K562 (cell line): ENCODE data around the gene IDNK. TPM values are rescaled to one million over a fixed set of nuclear protein-coding genes. Genes with fewer than 3 reads are reported as not detected.

Source experiments
- ELF1 ChIP-seq: fragments of 200-800 bp; sonication (Bioruptor generic); IDR thresholded peaks from 2 replicates; pipeline ENCODE4 v1.6.1; 2016; ENCODE audit warnings: missing genetic modification characterization, missing compliant biosample characterization
- ETV5 ChIP-seq: sonication (generic); formaldehyde crosslinking; IDR thresholded peaks from 2 replicates; pipeline ENCODE4 v1.4.0; 2020; ENCODE audit warnings: low read depth, mild to moderate bottlenecking, missing genetic modification reagents
- KDM5B ChIP-seq: fragments of 200-600 bp; sonication (generic); IDR thresholded peaks from 2 replicates; pipeline ENCODE4 v1.6.1; 2012; ENCODE audit warnings: low read depth, mild to moderate bottlenecking, moderate library complexity, low read length, control low read depth, inconsistent platforms; ENCODE audit not compliant: insufficient replicate concordance
- KLF6 ChIP-seq: fragments of 250-450 bp; sonication (Bioruptor Pico); IDR thresholded peaks from 2 replicates; pipeline ENCODE4 v1.4.0; 2020; ENCODE audit warnings: mild to moderate bottlenecking, moderate library complexity, borderline replicate concordance
- LEF1 ChIP-seq: fragments of 450-650 bp; IDR thresholded peaks from 2 replicates; pipeline ENCODE4 v1.6.1; 2016; ENCODE audit warnings: mild to moderate bottlenecking
- MAFK ChIP-seq: IDR thresholded peaks from 2 replicates; pipeline ENCODE4 v1.6.1; 2011; ENCODE audit warnings: low read length, improper control_type of control experiment
- PHF8 ChIP-seq: fragments of 200-600 bp; sonication (generic); IDR thresholded peaks from 2 replicates; pipeline ENCODE4 v1.6.1; 2012; ENCODE audit warnings: mixed run types, mild to moderate bottlenecking, inconsistent platforms, low read length, moderate library complexity, borderline replicate concordance
- POLR2B ChIP-seq: fragments of 450-650 bp; IDR thresholded peaks from 2 replicates; pipeline ENCODE4 v1.6.1; 2018; ENCODE audit warnings: low read depth; ENCODE audit not compliant: partially characterized antibody
- POLR3A ChIP-seq: IDR thresholded peaks from 2 replicates; pipeline ENCODE4 v1.6.1; 2011; ENCODE audit warnings: borderline replicate concordance, mild to moderate bottlenecking, moderate library complexity; ENCODE audit not compliant: insufficient read length, insufficient read depth; ENCODE audit errors: extremely low read depth
- PTBP1 ChIP-seq: fragments of 200-400 bp; formaldehyde crosslinking; IDR thresholded peaks from 2 replicates; pipeline ENCODE4 v1.6.1; 2017; ENCODE audit warnings: low read depth, low read length
- PTTG1 ChIP-seq: fragments of 450-650 bp; IDR thresholded peaks from 2 replicates; pipeline ENCODE4 v1.6.1; 2016; ENCODE audit warnings: low read depth, mild to moderate bottlenecking, missing genetic modification characterization, missing compliant biosample characterization
- SAP30 ChIP-seq: fragments of 200-600 bp; sonication (generic); IDR thresholded peaks from 2 replicates; pipeline ENCODE4 v1.6.1; 2012; ENCODE audit warnings: borderline replicate concordance, low read depth, mild to moderate bottlenecking, moderate library complexity, low read length, control low read depth, inconsistent platforms; ENCODE audit not compliant: insufficient read depth, poor library complexity, severe bottlenecking
- SMARCE1 ChIP-seq: fragments of 450-650 bp; IDR thresholded peaks from 2 replicates; pipeline ENCODE4 v1.7.1; 2016; ENCODE audit warnings: mild to moderate bottlenecking
- SRSF3 ChIP-seq: fragments of 200-400 bp; formaldehyde crosslinking; IDR thresholded peaks from 2 replicates; pipeline ENCODE4 v1.6.1; 2016; ENCODE audit warnings: mild to moderate bottlenecking, low read length, moderate library complexity; ENCODE audit not compliant: insufficient read depth
- TGIF2 ChIP-seq: sonication (generic); formaldehyde crosslinking; IDR thresholded peaks from 2 replicates; pipeline ENCODE4 v1.8.1; 2022; ENCODE audit warnings: mild to moderate bottlenecking, missing genetic modification reagents, moderate library complexity
- TRIM28 ChIP-seq: fragments of 450-650 bp; IDR thresholded peaks from 2 replicates; pipeline ENCODE4 v1.6.1; 2017
- ZBTB33 ChIP-seq: sonication (generic); formaldehyde crosslinking; IDR thresholded peaks from 2 replicates; pipeline ENCODE4 v1.8.1; 2023; ENCODE audit warnings: mild to moderate bottlenecking, missing genetic modification reagents
- ZNF165 ChIP-seq: fragments of 250-450 bp; sonication (Bioruptor Pico); IDR thresholded peaks from 2 replicates; pipeline ENCODE4 v1.4.0; 2020; ENCODE audit warnings: borderline replicate concordance
- ZNF347 ChIP-seq: fragments of 450-650 bp; formaldehyde crosslinking; IDR thresholded peaks from 2 replicates; pipeline ENCODE4 v1.4.0; 2020; ENCODE audit warnings: low read depth, mild to moderate bottlenecking, moderate library complexity
- ZNF740 ChIP-seq, 3 experiments: fragments of 200-800 bp in 1 of 3; sonication (Bioruptor generic) in 1 of 3; sonication (generic) in 1 of 3; formaldehyde crosslinking in 1 of 3; IDR thresholded peaks; 2 replicates each; pipeline versions ENCODE4 v1.6.1 to v1.8.0; 2016 to 2022; ENCODE audit warnings: mild to moderate bottlenecking in 2 of 3, missing compliant biosample characterization in 2 of 3, missing genetic modification characterization in 2 of 3, missing genetic modification reagents in 1 of 3
- ZNF76 ChIP-seq: fragments of 250-450 bp; sonication (Bioruptor Pico); IDR thresholded peaks from 2 replicates; pipeline ENCODE4 v1.4.0; 2020; ENCODE audit warnings: mild to moderate bottlenecking, moderate library complexity, borderline replicate concordance
- ZNF766 ChIP-seq: fragments of 200-800 bp; sonication (Bioruptor generic); conservative IDR thresholded peaks from 2 replicates; pipeline ENCODE4 v1.6.1; 2016; ENCODE audit warnings: missing genetic modification characterization, missing compliant biosample characterization
- ZSCAN29 ChIP-seq: fragments of 450-650 bp; IDR thresholded peaks from 2 replicates; pipeline ENCODE4 v1.6.1; 2017
- ZZZ3 ChIP-seq: fragments of 450-650 bp; IDR thresholded peaks from 2 replicates; pipeline ENCODE4 v1.6.1; 2016; ENCODE audit warnings: antibody characterized with exemption, mild to moderate bottlenecking, moderate library complexity
- polyA plus RNA-seq, 8 experiments: library from polyadenylated mRNA; depleted of rRNA in 4 of 8; stranded (reverse) in 5 of 8; unstranded in 3 of 8; fragments of >200 nt; fragmentation: Nextera tagmentation in 2 of 8; fragmentation: Illumina TruSeq in 1 of 8; extraction: Ambion mirVana in 2 of 8; extraction: Trizol in 1 of 8; gene quantifications; 2 replicates each; pipeline versions ENCODE4 v1.2.1 to v1.2.3, GENCODE V29; 2011 to 2014; ENCODE audit warnings: inconsistent platforms in 1 of 8, missing spikeins in 1 of 8
- total RNA-seq, 7 experiments: library from RNA; depleted of rRNA in 6 of 7; stranded (reverse); fragments of >200 nt in 6 of 7; fragmentation: Illumina TruSeq in 2 of 7; extraction: Trizol in 2 of 7; gene quantifications; 2 replicates each; pipeline versions ENCODE4 v1.2.1 to v1.2.3, GENCODE V29; 2011 to 2021; ENCODE audit warnings: low replicate concordance in 1 of 7
- TF ChIP-seq, protein P1 (sequence below): fragments of 250-450 bp; sonication (Bioruptor Pico); IDR thresholded peaks from 2 replicates; pipeline ENCODE4 v1.5.0; 2020; ENCODE audit warnings: mild to moderate bottlenecking

The IDNK gene
- total and polyA plus RNA-seq, 9 of the 15 experiments (the other 6 are each of a cell fraction or from before 2014, with no cell fraction given) = 0.41 to 1.1 (median 0.55) TPM

- TF ChIP-seq ZSCAN29 (no peak), KLF6 (CRISPR knock-in tag) (no peak), SMARCE1 (no peak), MAFK (no peak), TRIM28 (no peak), SRSF3 (no peak), POLR2B (peak; percentile 41), ZZZ3 (no peak), KDM5B (peak; percentile 49), PTBP1 (no peak), TGIF2 (no peak), ZBTB33 (CRISPR knock-in tag) (no peak), SAP30 (no peak), PTTG1 (tag) (no peak), ZNF740 (CRISPR knock-in tag; IDR thresholded peaks at IDR 0.05) (no peak), ZNF740 (tag; IDR thresholded peaks at IDR 0.05) (no peak), ZNF76 (CRISPR knock-in tag) (no peak), ZNF165 (CRISPR knock-in tag) (no peak), ETV5 (CRISPR knock-in tag) (no peak), ZNF766 (no peak), LEF1 (no peak), ZNF347 (CRISPR knock-in tag) (no peak), PHF8 (peak; percentile 65; the same call in 1 of the 2 replicates), ELF1 (tag) (peak; percentile 47), POLR3A (no peak)
- TF ChIP-seq, protein P1, sequence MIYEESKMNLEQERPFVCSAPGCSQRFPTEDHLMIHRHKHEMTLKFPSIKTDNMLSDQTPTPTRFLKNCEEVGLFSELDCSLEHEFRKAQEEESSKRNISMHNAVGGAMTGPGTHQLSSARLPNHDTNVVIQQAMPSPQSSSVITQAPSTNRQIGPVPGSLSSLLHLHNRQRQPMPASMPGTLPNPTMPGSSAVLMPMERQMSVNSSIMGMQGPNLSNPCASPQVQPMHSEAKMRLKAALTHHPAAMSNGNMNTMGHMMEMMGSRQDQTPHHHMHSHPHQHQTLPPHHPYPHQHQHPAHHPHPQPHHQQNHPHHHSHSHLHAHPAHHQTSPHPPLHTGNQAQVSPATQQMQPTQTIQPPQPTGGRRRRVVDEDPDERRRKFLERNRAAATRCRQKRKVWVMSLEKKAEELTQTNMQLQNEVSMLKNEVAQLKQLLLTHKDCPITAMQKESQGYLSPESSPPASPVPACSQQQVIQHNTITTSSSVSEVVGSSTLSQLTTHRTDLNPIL (CRISPR knock-in tag) = no peak
Observed at GRCh38 chr9:83622939-83623678, at the start of gene IDNK (continued).
